Left ventricle myocardium inferior (tissue), 1 donor: Measurements from ENCODE around the gene ZIC3. TPM values are rescaled to one million over a fixed set of nuclear protein-coding genes. Genes with fewer than 3 reads are reported as not detected.

Experiments used
- DNase-seq: peaks from one replicate; pipeline ENCODE4 v3.0.0-alpha.2; 2020
- H3K27ac ChIP-seq: fragments of 200-600 bp; replicated peaks from 2 replicates; pipeline ENCODE4 v1.8.0; 2021
- H3K27me3 ChIP-seq: fragments of 200-600 bp; 2 replicates; pipeline ENCODE4 v1.8.0; 2021; ENCODE audit warnings: low read depth
- H3K36me3 ChIP-seq: fragments of 200-600 bp; 2 replicates; pipeline ENCODE4 v1.8.0; 2021
- H3K4me1 ChIP-seq: fragments of 200-600 bp; 2 replicates; pipeline ENCODE4 v1.8.0; 2021
- H3K4me3 ChIP-seq: fragments of 200-600 bp; 2 replicates; pipeline ENCODE4 v1.8.0; 2021; ENCODE audit warnings: mild to moderate bottlenecking, moderate library complexity
- H3K9me3 ChIP-seq: fragments of 200-600 bp; replicated peaks from 2 replicates; pipeline ENCODE4 v1.8.0; 2021
- CTCF ChIP-seq: fragments of 200-600 bp; IDR thresholded peaks from 2 replicates; pipeline ENCODE4 v1.8.0; 2021; ENCODE audit warnings: antibody characterized with exemption, mild to moderate bottlenecking, borderline replicate concordance
- intact Hi-C: fragments of 100-400 bp; cut with micrococcal nuclease; formaldehyde crosslinking; loops from one replicate; pipeline ENCODE4 v1.11.0; 2022
- total RNA-seq: library from RNA; stranded (reverse); fragmentation: NEBNext Ultra II Directional; extraction: Animal tissue kit (Norgen Biotek cat#: 25700); gene quantifications from one replicate; pipeline ENCODE4 v1.2.1, GENCODE V29; 2021
- donor health status: DM: no; HTN: yes; CAD: no; lungs with severe emphysema.

The ZIC3 gene
- total RNA-seq, 1 donor from 2014 or later, result not detected

- Histone ChIP-seq H3K4me3 (no peak overlapping the region), H3K27ac (no peak overlapping the region), H3K4me1 (peaks cover 23% of the 10 kb centered on the region), H3K36me3 (no peaks in the 10 kb centered on the region), H3K9me3 (no peaks in the 10 kb centered on the region), H3K27me3 (peaks cover 100% of the 10 kb centered on the region)
- no peak for DNase-seq
- TF ChIP-seq CTCF, result no peak
- intact Hi-C loops, result no loop called here
Measured at GRCh38 chrX:137568741-137569469, 3.0 kb downstream of the ZIC3 start.

DNA sequence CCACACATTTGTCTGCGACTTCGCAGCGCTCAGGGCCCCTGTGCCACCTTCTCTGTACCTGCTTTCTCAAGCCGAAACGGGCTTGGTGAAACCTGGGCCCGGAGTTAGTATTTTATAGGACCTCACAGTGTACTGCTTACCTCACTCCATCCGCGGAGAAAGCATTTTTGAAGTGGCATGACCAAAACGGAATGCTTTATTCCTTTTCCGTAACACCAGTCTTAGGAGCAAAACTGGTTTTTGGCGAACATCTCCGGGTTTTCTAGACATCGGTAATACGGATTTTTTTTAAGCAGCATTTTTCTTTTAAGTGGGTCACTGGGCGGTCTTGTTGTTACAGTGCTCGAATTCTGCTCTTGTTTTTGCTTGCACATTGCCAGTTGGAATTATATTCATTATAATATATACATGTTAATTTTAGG, 3.6 kb downstream of the ZIC3 start:
- H3K27me3 ChIP-seq, result peaks cover 100% of the 10 kb centered on the region
- no peaks in the 10 kb centered on the region for H3K9me3 ChIP-seq
- intact Hi-C loops, result no loop called here
- peaks cover 23% of the 10 kb centered on the region for H3K4me1 ChIP-seq
- no peak overlapping the region for H3K27ac ChIP-seq
- DNase-seq, result no peak
- no peak overlapping the region for H3K4me3 ChIP-seq
- H3K36me3 ChIP-seq, result no peaks in the 10 kb centered on the region
- TF ChIP-seq CTCF, result no peak

- Histone ChIP-seq H3K27me3 (peaks cover 100% of the 10 kb centered on the region), H3K4me1 (no peaks in the 10 kb centered on the region)
- DNase-seq, result no peak
Measured at GRCh38 chrX:137573324-137574101, 7.6 kb downstream of the ZIC3 start.

DNA sequence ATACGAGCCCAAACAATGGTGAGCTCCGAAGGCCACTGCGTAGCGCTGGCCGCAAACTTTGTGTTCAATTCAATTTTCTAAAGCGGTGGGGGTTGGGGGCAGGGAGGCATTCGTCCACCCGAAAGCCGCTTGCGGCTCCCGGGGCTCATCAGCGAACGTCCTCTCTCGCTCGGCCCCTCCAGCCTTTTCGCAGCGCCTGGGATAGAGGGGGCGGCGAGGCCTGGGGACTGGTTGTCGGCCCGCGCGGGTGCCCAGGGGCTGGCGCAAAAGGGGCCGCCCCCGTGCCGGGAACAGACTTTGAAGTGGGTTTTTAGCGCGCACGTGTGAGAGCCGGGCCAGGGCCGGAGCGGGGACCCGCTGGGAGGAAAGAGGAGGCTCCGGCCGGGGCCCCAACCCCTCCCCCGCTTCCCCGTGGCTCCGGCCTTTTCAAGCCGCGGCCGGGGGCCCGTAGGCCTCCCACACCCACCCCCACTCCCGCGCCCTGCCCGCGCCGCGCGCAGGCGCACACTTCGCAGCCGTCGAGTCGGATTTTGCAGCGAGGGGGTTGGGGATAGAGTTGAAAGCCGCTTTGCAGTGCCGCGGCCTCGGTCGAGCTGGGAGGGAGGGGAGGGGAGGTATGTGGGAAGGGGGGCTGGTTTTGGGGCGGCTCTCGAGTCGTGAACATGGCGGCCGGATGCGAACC, 8.3 kb downstream of the ZIC3 start:
- H3K9me3 ChIP-seq, result no peaks in the 10 kb centered on the region
- H3K27me3 ChIP-seq, result peaks cover 96% of the 10 kb centered on the region
- intact Hi-C loops, result no loop called here
- no peak for TF ChIP-seq CTCF
- no peaks in the 10 kb centered on the region for H3K4me1 ChIP-seq
- DNase-seq, result no peak
- no peak overlapping the region for H3K27ac ChIP-seq
- H3K4me3 ChIP-seq, result no peak overlapping the region
- no peaks in the 10 kb centered on the region for H3K36me3 ChIP-seq

More at GRCh38 chrX:137573324-137574101, 7.6 kb downstream of the ZIC3 start:
- intact Hi-C loops, result no loop called here
- no peak for TF ChIP-seq CTCF
- Histone ChIP-seq H3K27ac (no peak overlapping the region), H3K9me3 (no peaks in the 10 kb centered on the region), H3K4me3 (no peak overlapping the region), H3K36me3 (no peaks in the 10 kb centered on the region)

GRCh38 chrX:137574784-137575293, 8.9 kb downstream of the ZIC3 start:
- DNase-seq, result no peak
- H3K27me3 ChIP-seq, result peaks cover 90% of the 10 kb centered on the region
- no peaks in the 10 kb centered on the region for H3K9me3 ChIP-seq
- no peak overlapping the region for H3K4me3 ChIP-seq
- H3K27ac ChIP-seq, result no peak overlapping the region
- intact Hi-C loops, result no loop called here
- TF ChIP-seq CTCF, result no peak
- H3K36me3 ChIP-seq, result no peaks in the 10 kb centered on the region
- H3K4me1 ChIP-seq, result no peaks in the 10 kb centered on the region
